HepG2 (cell line): Measurements from ENCODE around the gene UST. TPM values are rescaled to one million over a fixed set of nuclear protein-coding genes. Genes with fewer than 3 reads are reported as not detected.

Source experiments
- ATAC-seq: fragments of 200-7000 bp; cut with Tn5 transposase; 3 replicates; pipeline ENCODE4 v1.9.1; 2020; ENCODE audit warnings: mild to moderate bottlenecking, moderate library complexity
- BruUV-seq: library from RNA; stranded (reverse); fragments of 400-500 nt; replicated peaks from 2 replicates; lab custom pipeline; 2021; lab: Mats Ljungman, UMichigan
- CTCF ChIA-PET: fragments of 300-600 bp; formaldehyde crosslinking; extraction: SDS; loops from one replicate; lab custom pipeline; 2021; ENCODE audit warnings: low total read pairs, inconsistent platforms, low intra/inter-chr PET ratio; lab: Yijun Ruan, JAX
- POLR2A ChIA-PET: fragments of 350-600 bp; sonication (Branson Sonifier 250); formaldehyde crosslinking; loops from one replicate; lab custom pipeline; 2020; ENCODE audit warnings: antibody characterized with exemption, inconsistent platforms; lab: Yijun Ruan, JAX
- DNase-seq: peaks from one replicate; pipeline ENCODE4 v3.0.0-alpha.2; 2015; ENCODE audit warnings: low spot score
- FAIRE-seq: peaks from 3 replicates; lab custom pipeline; 2011; peaks lifted over from hg19 to GRCh38; lab: Jason Lieb, UNC
- H2AFZ ChIP-seq: one replicate; pipeline ENCODE4 v1.6.1; 2011; ENCODE audit warnings: low read length, inconsistent platforms
- H3K27ac ChIP-seq: fragments of 300-600 bp; 3 replicates; pipeline ENCODE4 v1.8.0; 2011; ENCODE audit warnings: mixed run types, mild to moderate bottlenecking, mixed read lengths, low read length, inconsistent platforms; ENCODE audit not compliant: insufficient read depth; ENCODE audit errors: extremely low read length
- H3K27me3 ChIP-seq, 2 experiments: fragments of 200-600 bp in 1 of 2; 2 replicates in 1 of 2; 3 replicates in 1 of 2; pipeline versions ENCODE4 v1.6.0 to v1.8.0; 2011; ENCODE audit warnings: low read length in 2 of 2, mild to moderate bottlenecking in 2 of 2, moderate library complexity in 2 of 2, inconsistent platforms in 1 of 2; ENCODE audit not compliant: insufficient read depth in 2 of 2, control insufficient read depth in 1 of 2
- H3K36me3 ChIP-seq, 2 experiments: fragments of 200-600 bp in 1 of 2; replicated peaks in 1 of 2; 2 replicates in 1 of 2; 3 replicates in 1 of 2; pipeline versions ENCODE4 v1.5.1 to v1.8.0; 2011; ENCODE audit warnings: low read length in 2 of 2, inconsistent platforms in 1 of 2; ENCODE audit not compliant: insufficient read depth in 2 of 2, control insufficient read depth in 1 of 2
- H3K4me1 ChIP-seq: 2 replicates; pipeline ENCODE4 v1.5.1; 2012; ENCODE audit warnings: low read length, inconsistent platforms; ENCODE audit not compliant: insufficient read depth
- H3K4me2 ChIP-seq: 2 replicates; pipeline ENCODE4 v1.6.0; 2011; ENCODE audit warnings: low read depth, low read length, inconsistent platforms
- H3K4me3 ChIP-seq, 3 experiments: fragments of 200-600 bp in 1 of 3; sonication (generic), shearing (Covaris generic) in 1 of 3; replicated peaks in 1 of 3; 2 replicates each; pipeline ENCODE4 v1.5.1; 2011 to 2016; ENCODE audit warnings: low read length in 3 of 3, inconsistent platforms in 2 of 3, low read depth in 2 of 3, mild to moderate bottlenecking in 2 of 3, control low read depth in 1 of 3, mixed read lengths in 1 of 3; ENCODE audit not compliant: insufficient read depth in 1 of 3
- H3K79me2 ChIP-seq: one replicate; pipeline ENCODE4 v1.6.1; 2011; ENCODE audit warnings: low read length, inconsistent platforms; ENCODE audit not compliant: insufficient read depth
- H3K9ac ChIP-seq: 2 replicates; pipeline ENCODE4 v1.6.0; 2011; ENCODE audit warnings: mild to moderate bottlenecking, low read depth, low read length, inconsistent platforms; ENCODE audit not compliant: insufficient read depth
- H3K9me3 ChIP-seq: 2 replicates; pipeline ENCODE4 v1.5.1; 2012; ENCODE audit warnings: mild to moderate bottlenecking, low read length
- H4K20me1 ChIP-seq: 2 replicates; pipeline ENCODE4 v1.6.0; 2011; ENCODE audit warnings: inconsistent platforms, mild to moderate bottlenecking, low read length, moderate library complexity; ENCODE audit not compliant: insufficient read depth
- ATM ChIP-seq: fragments of 450-650 bp; IDR thresholded peaks from 2 replicates; pipeline ENCODE4 v1.7.1; 2017; ENCODE audit warnings: mild to moderate bottlenecking, borderline replicate concordance
- BHLHE40 ChIP-seq: IDR thresholded peaks from 2 replicates; pipeline ENCODE4 v1.6.1; 2011; ENCODE audit warnings: low read length, improper control_type of control experiment
- FIP1L1 ChIP-seq: fragments of 200-400 bp; formaldehyde crosslinking; IDR thresholded peaks from 2 replicates; pipeline ENCODE4 v1.6.1; 2018; ENCODE audit warnings: low read depth, mild to moderate bottlenecking, low read length, moderate library complexity, borderline replicate concordance; ENCODE audit not compliant: insufficient read depth
- HDAC1 ChIP-seq: sonication (generic); formaldehyde crosslinking; IDR thresholded peaks from 2 replicates; pipeline ENCODE4 v1.5.1; 2020; ENCODE audit warnings: mild to moderate bottlenecking, missing genetic modification reagents
- ZBTB20 ChIP-seq: sonication (generic); formaldehyde crosslinking; IDR thresholded peaks from 2 replicates; pipeline ENCODE4 v1.8.1; 2023; ENCODE audit warnings: missing genetic modification reagents, low read depth, mild to moderate bottlenecking, borderline replicate concordance
- ZBTB34 ChIP-seq: sonication (generic); formaldehyde crosslinking; IDR thresholded peaks from 2 replicates; pipeline ENCODE4 v1.8.0; 2022; ENCODE audit warnings: mild to moderate bottlenecking, missing genetic modification reagents
- ZNF281 ChIP-seq: sonication (generic); formaldehyde crosslinking; IDR thresholded peaks from 2 replicates; pipeline ENCODE4 v1.4.0; 2020; ENCODE audit warnings: missing genetic modification reagents, borderline replicate concordance
- ZNF333 ChIP-seq: sonication (generic); formaldehyde crosslinking; IDR thresholded peaks from 2 replicates; pipeline ENCODE4 v1.4.0; 2020; ENCODE audit warnings: mild to moderate bottlenecking, missing genetic modification reagents, borderline replicate concordance
- ZNF556 ChIP-seq: sonication (generic); formaldehyde crosslinking; IDR thresholded peaks from 2 replicates; pipeline ENCODE4 v1.4.0; 2020; ENCODE audit warnings: mild to moderate bottlenecking, missing genetic modification reagents, borderline replicate concordance
- ZNF567 ChIP-seq: sonication (generic); formaldehyde crosslinking; IDR thresholded peaks from 2 replicates; pipeline ENCODE4 v1.8.1; 2023; ENCODE audit warnings: mild to moderate bottlenecking, missing genetic modification reagents, borderline replicate concordance
- WGBS: methylation state at CpG from one replicate; pipeline ENCODE4 v1.1.6; 2017; ENCODE audit warnings: low lambda C conversion rate; 5-methylcytosine and 5-hydroxymethylcytosine counted together
- in situ Hi-C: cut with HindIII; loops from 2 replicates; pipeline ENCODE4 v1.10.0; 2017; ENCODE audit warnings: low pct_unique_long_range_greater_than_20kb; ENCODE audit not compliant: extremely low pct_ligation_motif_present
- intact Hi-C: fragments of 100-400 bp; cut with micrococcal nuclease; formaldehyde crosslinking; loops from one replicate; pipeline ENCODE4 v1.10.0; 2022; ENCODE audit not compliant: unreplicated experiment
- polyA plus RNA-seq, 8 experiments: library from polyadenylated mRNA; depleted of rRNA in 3 of 8; stranded (reverse) in 7 of 8; unstranded in 1 of 8; fragments of >200 nt; fragmentation: Illumina TruSeq in 4 of 8; extraction: Trizol in 4 of 8; gene quantifications; 2 replicates each; pipeline versions ENCODE4 v1.2.1 to v1.2.3, GENCODE V29; 2011 to 2016; ENCODE audit warnings: low read depth in 4 of 8, missing spikeins in 1 of 8, mixed read lengths in 1 of 8; ENCODE audit not compliant: insufficient read depth in 1 of 8
- total RNA-seq, 5 experiments: library from RNA; depleted of rRNA; stranded (reverse); fragments of >200 nt; fragmentation: Illumina TruSeq; extraction: Trizol; gene quantifications; 2 replicates each; pipeline ENCODE4 v1.2.3, GENCODE V29; 2016; ENCODE audit warnings: low read depth in 1 of 5
- TF ChIP-seq, protein P1 (sequence below): sonication (generic); formaldehyde crosslinking; IDR thresholded peaks from 2 replicates; pipeline ENCODE4 v1.4.0; 2020; ENCODE audit warnings: missing genetic modification reagents; ENCODE audit errors: not compliant biosample characterization

Gene UST
- total and polyA plus RNA-seq, 2 of the 13 experiments (the other 11 are each of a cell fraction or from before 2014, with no cell fraction given), result 0.27 TPM; not detected in 1

DNA sequence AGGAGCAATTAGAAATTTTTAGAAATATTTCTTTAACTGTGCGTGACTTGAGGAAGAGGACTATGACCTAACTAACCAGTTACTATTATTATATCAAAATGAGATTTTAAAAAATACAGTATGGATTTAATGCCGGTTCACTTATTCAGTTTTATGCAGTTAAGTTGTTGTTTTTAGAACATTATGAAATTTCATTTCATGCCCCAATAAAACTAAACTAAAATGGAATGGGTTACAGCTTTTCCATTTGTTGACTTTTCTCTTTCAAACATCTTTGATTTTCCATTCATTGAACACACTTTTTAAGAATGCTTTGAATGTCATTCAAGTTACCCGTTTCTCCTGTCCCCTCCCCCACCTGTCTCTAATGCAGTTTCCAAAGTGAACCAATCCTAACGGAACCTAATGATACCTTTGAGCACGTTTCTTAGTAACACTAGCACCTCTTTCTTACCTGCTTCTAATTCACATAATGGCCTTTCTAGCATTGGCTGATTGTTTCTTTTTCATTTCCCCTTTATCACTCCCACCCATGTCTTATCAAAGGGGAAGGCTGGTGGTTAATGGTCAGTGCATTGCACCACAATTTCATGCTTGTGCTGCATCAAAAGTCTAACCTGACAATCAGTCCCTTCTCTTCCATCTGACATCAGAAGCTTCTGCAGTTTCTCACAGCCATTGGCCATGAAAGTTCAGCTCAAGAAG lies 308.5 kb downstream of the UST start:
- intact Hi-C loops (no loop called here), in situ Hi-C loops (no loop called here)
- no peak for FAIRE-seq
- WGBS, result 25% methylated on average over 5 of the region's 5 CpGs
- ChIA-PET POLR2A (no interaction called here), CTCF (no interaction called here)
- H3K9me3 ChIP-seq, result no peaks in the 10 kb centered on the region
- H4K20me1 ChIP-seq, result no peaks in the 10 kb centered on the region
- no peak for ATAC-seq
- H3K27me3 ChIP-seq, result no peaks in the 10 kb centered on the region
- H2AFZ ChIP-seq, result no peak overlapping the region
- no peaks in the 10 kb centered on the region for H3K79me2 ChIP-seq
- no peaks in the 10 kb centered on the region for H3K36me3 ChIP-seq
- peak overlapping the region; percentile 62 for H3K4me2 ChIP-seq
- no peak overlapping the region for H3K27ac ChIP-seq
- peak; percentile 57; the same call in 1 of the 2 replicates for TF ChIP-seq ZNF281 (CRISPR knock-in tag)
- no peak for TF ChIP-seq BHLHE40
- no TSS peak for BruUV-seq
- no peak overlapping the region; a peak in 2 of 6 replicates for H3K4me3 ChIP-seq
- peaks cover 31% of the 10 kb centered on the region for H3K4me1 ChIP-seq
- DNase-seq, result no peak
- no peak overlapping the region for H3K9ac ChIP-seq

DNA sequence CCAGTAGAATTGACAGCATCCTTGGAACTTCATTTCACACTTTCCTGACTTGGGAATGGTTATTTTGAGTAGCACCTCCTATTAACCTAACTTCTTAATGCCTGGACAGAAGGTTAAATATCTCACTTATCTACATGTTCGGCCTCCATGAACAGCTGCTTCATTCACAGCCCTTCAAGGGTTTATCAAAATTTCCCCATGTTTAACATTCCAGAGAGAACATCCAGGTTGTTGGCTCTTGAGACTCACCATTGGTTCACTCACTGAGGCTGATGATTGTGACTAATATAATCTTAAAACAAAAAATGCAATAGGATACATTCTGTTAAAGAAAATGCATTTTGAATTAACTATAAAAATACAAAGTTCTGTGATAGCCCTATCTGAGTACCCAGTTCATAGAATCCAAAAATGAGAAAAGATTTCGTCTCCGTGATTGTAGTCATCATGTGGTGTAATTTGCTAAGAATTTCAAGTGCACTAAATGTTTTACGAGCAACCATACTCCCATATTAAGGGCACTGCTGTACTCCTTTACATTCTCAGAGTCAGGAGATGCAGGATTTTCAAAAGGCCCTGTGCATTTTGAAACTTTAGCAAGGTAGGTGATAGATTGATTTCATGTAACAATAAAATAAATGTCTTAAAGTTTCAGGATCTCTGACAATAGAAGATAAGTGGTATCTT lies 310.1 kb downstream of the UST start:
- no TSS peak for BruUV-seq
- H3K79me2 ChIP-seq, result no peaks in the 10 kb centered on the region
- H3K4me1 ChIP-seq, result peaks cover 47% of the 10 kb centered on the region
- H3K27ac ChIP-seq, result no peak overlapping the region
- whole genome bisulfite sequencing, result 85% methylated on average over 4 of the region's 4 CpGs
- no peak for FAIRE-seq
- intact Hi-C loops (no loop called here), in situ Hi-C loops (no loop called here)
- H3K9me3 ChIP-seq, result no peaks in the 10 kb centered on the region
- no peak overlapping the region for H3K4me3 ChIP-seq
- no peak overlapping the region for H3K4me2 ChIP-seq
- DNase-seq, result no peak
- no peaks in the 10 kb centered on the region for H4K20me1 ChIP-seq
- no peak for ATAC-seq
- no peak overlapping the region for H3K9ac ChIP-seq
- H2AFZ ChIP-seq, result no peak overlapping the region
- ChIA-PET POLR2A (no interaction called here), CTCF (no interaction called here)
- H3K36me3 ChIP-seq, result no peaks in the 10 kb centered on the region
- no peaks in the 10 kb centered on the region for H3K27me3 ChIP-seq
- TF ChIP-seq, protein P1, sequence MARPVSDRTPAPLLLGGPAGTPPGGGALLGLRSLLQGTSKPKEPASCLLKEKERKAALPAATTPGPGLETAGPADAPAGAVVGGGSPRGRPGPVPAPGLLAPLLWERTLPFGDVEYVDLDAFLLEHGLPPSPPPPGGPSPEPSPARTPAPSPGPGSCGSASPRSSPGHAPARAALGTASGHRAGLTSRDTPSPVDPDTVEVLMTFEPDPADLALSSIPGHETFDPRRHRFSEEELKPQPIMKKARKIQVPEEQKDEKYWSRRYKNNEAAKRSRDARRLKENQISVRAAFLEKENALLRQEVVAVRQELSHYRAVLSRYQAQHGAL (CRISPR knock-in tag), result no peak
- TF ChIP-seq ZBTB20, result no peak
- no peak for TF ChIP-seq ZNF333 (CRISPR knock-in tag)
- TF ChIP-seq ZNF556 (CRISPR knock-in tag), result no peak
- no peak for TF ChIP-seq ZNF567 (CRISPR knock-in tag)
- TF ChIP-seq HDAC1 (CRISPR knock-in tag), result no peak
- TF ChIP-seq ATM, result no peak
- no peak for TF ChIP-seq ZBTB34 (CRISPR knock-in tag)
- TF ChIP-seq FIP1L1, result no peak
